Measurements from ENCODE around the gene GGACT.
"Not testable (repeated sequence)": the region's sequence is repeated elsewhere in the genome, so short reads cannot be mapped to it uniquely, and the experiment has no call there.

The GGACT gene

GRCh38 chr13:100602493-100603111, 14.0 kb upstream of the GGACT start:
- in situ Hi-C loops (cut with MboI; ENCODE audit: low sequenced_read_pairs): loop anchor here (25.0 kb wide), 1 partner anchor 110 kb away; no protein-coding TSS in a partner anchor

GRCh38 chr13:100601716-100602115, 13.1 kb upstream of the GGACT start:
- in situ Hi-C loops (cut with MboI; ENCODE audit: low sequenced_read_pairs): loop anchor here (25.0 kb wide), 1 partner anchor 111 kb away; no protein-coding TSS in a partner anchor

- in situ Hi-C loops (cut with MboI; ENCODE audit: low sequenced_read_pairs): loop anchor here (25.0 kb wide), 1 partner anchor 111 kb away; no protein-coding TSS in a partner anchor
These were observed 12.3 kb upstream of the GGACT start for GRCh38 chr13:100600915-100601314.

- in situ Hi-C loops (cut with MboI; ENCODE audit: low sequenced_read_pairs): loop anchor here (25.0 kb wide), 1 partner anchor 112 kb away; no protein-coding TSS in a partner anchor
These were observed 11.9 kb upstream of the GGACT start for GRCh38 chr13:100600461-100600860.

- in situ Hi-C loops (cut with MboI; ENCODE audit: low sequenced_read_pairs): no loop called here
These were observed 8.7 kb upstream of the GGACT start for GRCh38 chr13:100597253-100597652.

GRCh38 chr13:100596516-100596915, 7.9 kb upstream of the GGACT start:
- in situ Hi-C loops (cut with MboI; ENCODE audit: low sequenced_read_pairs): no loop called here

GRCh38 chr13:100594731-100595130, 6.1 kb upstream of the GGACT start:
- in situ Hi-C loops (cut with MboI; ENCODE audit: low sequenced_read_pairs): no loop called here

GRCh38 chr13:100594255-100594654, 5.7 kb upstream of the GGACT start:
- in situ Hi-C loops (cut with MboI; ENCODE audit: low sequenced_read_pairs): no loop called here

- in situ Hi-C loops (cut with MboI; ENCODE audit: low sequenced_read_pairs): no loop called here
These were observed 663 bp upstream of the GGACT start for GRCh38 chr13:100589178-100589725.

- in situ Hi-C loops (cut with MboI; ENCODE audit: low sequenced_read_pairs): no loop called here
These were observed 3.7 kb downstream of the GGACT start for GRCh38 chr13:100584896-100585295.

GRCh38 chr13:100581504-100581903, 7.1 kb downstream of the GGACT start:
- in situ Hi-C loops (cut with MboI; ENCODE audit: low sequenced_read_pairs): no loop called here

GRCh38 chr13:100581030-100581429, 7.6 kb downstream of the GGACT start:
- in situ Hi-C loops (cut with MboI; ENCODE audit: low sequenced_read_pairs): no loop called here

GRCh38 chr13:100580045-100580444, 8.5 kb downstream of the GGACT start:
- in situ Hi-C loops (cut with MboI; ENCODE audit: low sequenced_read_pairs): no loop called here

- in situ Hi-C loops (cut with MboI; ENCODE audit: low sequenced_read_pairs): not testable (repeated sequence)
These were observed 11.3 kb downstream of the GGACT start for GRCh38 chr13:100577239-100577638.

GRCh38 chr13:100573121-100573520, 15.5 kb downstream of the GGACT start:
- in situ Hi-C loops (cut with MboI; ENCODE audit: low sequenced_read_pairs): loop anchor here (25.0 kb wide), 1 partner anchor 539 kb away; no protein-coding TSS in a partner anchor

- in situ Hi-C loops (cut with MboI; ENCODE audit: low sequenced_read_pairs): loop anchor here (25.0 kb wide), 1 partner anchor 546 kb away; no protein-coding TSS in a partner anchor
These were observed 22.0 kb downstream of the GGACT start for GRCh38 chr13:100566543-100566942.

- in situ Hi-C loops (cut with MboI; ENCODE audit: low sequenced_read_pairs): loop anchor here (25.0 kb wide), 1 partner anchor 547 kb away; no protein-coding TSS in a partner anchor
These were observed 23.3 kb downstream of the GGACT start for GRCh38 chr13:100565286-100565685.

- in situ Hi-C loops (cut with MboI; ENCODE audit: low sequenced_read_pairs): loop anchor here (25.0 kb wide), 1 partner anchor 548 kb away; no protein-coding TSS in a partner anchor
These were observed 24.0 kb downstream of the GGACT start for GRCh38 chr13:100564444-100565223.

- in situ Hi-C loops (cut with MboI; ENCODE audit: low sequenced_read_pairs): loop anchor here (25.0 kb wide), 1 partner anchor 549 kb away; no protein-coding TSS in a partner anchor
These were observed 24.8 kb downstream of the GGACT start for GRCh38 chr13:100563779-100564178.

- in situ Hi-C loops (cut with MboI; ENCODE audit: low sequenced_read_pairs): loop anchor here (25.0 kb wide), 1 partner anchor 551 kb away; no protein-coding TSS in a partner anchor
These were observed 26.9 kb downstream of the GGACT start for GRCh38 chr13:100561599-100562204.

- in situ Hi-C loops (cut with MboI; ENCODE audit: low sequenced_read_pairs): loop anchor here (25.0 kb wide), 1 partner anchor 551 kb away; no protein-coding TSS in a partner anchor
These were observed 27.5 kb downstream of the GGACT start for GRCh38 chr13:100561158-100561499.
